ENCODE results near the gene PRKAG2. TPM values are rescaled to one million over a fixed set of nuclear protein-coding genes. Genes with fewer than 3 reads are reported as not detected.
A peak's percentile ranks its signal among the peaks of the same experiment; 100 is the strongest.

Gene PRKAG2
- total and polyA plus RNA-seq, 2 experiments from 2014 or later, result 9.1 to 14.9 TPM

- Histone ChIP-seq H3K4me1 (ENCODE audit: insufficient read depth) (0 out of 2 replicates have a peak, but pooled peaks cover 5% of the 10 kb centered on the region), H3K4me2 (no peak overlapping the region), H2AFZ (no peak overlapping the region), H3F3A (replicated peaks; ENCODE audit: low read depth) (no peaks in the 10 kb centered on the region), H3K27me3 (ENCODE audit: insufficient read depth) (no peaks in the 10 kb centered on the region), H3K4me3 (no peak overlapping the region), H3K36me3 (ENCODE audit: insufficient read depth) (no peaks in the 10 kb centered on the region), H3K79me2 (replicated peaks; ENCODE audit: insufficient read depth) (no peaks in the 10 kb centered on the region), H3K9me2 (ENCODE audit: insufficient read depth) (no peaks in the 10 kb centered on the region), H4K20me1 (replicated peaks; ENCODE audit: insufficient read depth) (no peaks in the 10 kb centered on the region), H3K27ac (ENCODE audit: low read depth) (no peak overlapping the region)
- no peak overlapping the region; the same call in 2 of the 3 replicates for H3K4me3 Mint-ChIP-seq
- TF ChIP-seq, protein P1, sequence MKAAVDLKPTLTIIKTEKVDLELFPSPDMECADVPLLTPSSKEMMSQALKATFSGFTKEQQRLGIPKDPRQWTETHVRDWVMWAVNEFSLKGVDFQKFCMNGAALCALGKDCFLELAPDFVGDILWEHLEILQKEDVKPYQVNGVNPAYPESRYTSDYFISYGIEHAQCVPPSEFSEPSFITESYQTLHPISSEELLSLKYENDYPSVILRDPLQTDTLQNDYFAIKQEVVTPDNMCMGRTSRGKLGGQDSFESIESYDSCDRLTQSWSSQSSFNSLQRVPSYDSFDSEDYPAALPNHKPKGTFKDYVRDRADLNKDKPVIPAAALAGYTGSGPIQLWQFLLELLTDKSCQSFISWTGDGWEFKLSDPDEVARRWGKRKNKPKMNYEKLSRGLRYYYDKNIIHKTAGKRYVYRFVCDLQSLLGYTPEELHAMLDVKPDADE (IDR thresholded peaks at IDR 0.05), result no peak
- no peak for TF ChIP-seq CTCF (conservative IDR thresholded peaks at IDR 0.05; ENCODE audit: low read depth in 2 of 2)
- no peaks in the 10 kb centered on the region for H3K36me3 Mint-ChIP-seq (ENCODE audit: low read depth)
- no peak for ATAC-seq
- peaks cover 16% of the 10 kb centered on the region for H3K4me1 Mint-ChIP-seq
- peaks cover 12% of the 10 kb centered on the region for H3K27me3 Mint-ChIP-seq (ENCODE audit: insufficient read depth, low read depth, poor library complexity)
- DNase-seq (ENCODE audit: low spot score), result no peak
- no peaks in the 10 kb centered on the region; the same call in 2 of the 3 replicates for H3K9me3 Mint-ChIP-seq
- no peak overlapping the region for H3K27ac Mint-ChIP-seq
These were observed 22.8 kb upstream of the PRKAG2 start for GRCh38 chr7:151899513-151900360.

DNA sequence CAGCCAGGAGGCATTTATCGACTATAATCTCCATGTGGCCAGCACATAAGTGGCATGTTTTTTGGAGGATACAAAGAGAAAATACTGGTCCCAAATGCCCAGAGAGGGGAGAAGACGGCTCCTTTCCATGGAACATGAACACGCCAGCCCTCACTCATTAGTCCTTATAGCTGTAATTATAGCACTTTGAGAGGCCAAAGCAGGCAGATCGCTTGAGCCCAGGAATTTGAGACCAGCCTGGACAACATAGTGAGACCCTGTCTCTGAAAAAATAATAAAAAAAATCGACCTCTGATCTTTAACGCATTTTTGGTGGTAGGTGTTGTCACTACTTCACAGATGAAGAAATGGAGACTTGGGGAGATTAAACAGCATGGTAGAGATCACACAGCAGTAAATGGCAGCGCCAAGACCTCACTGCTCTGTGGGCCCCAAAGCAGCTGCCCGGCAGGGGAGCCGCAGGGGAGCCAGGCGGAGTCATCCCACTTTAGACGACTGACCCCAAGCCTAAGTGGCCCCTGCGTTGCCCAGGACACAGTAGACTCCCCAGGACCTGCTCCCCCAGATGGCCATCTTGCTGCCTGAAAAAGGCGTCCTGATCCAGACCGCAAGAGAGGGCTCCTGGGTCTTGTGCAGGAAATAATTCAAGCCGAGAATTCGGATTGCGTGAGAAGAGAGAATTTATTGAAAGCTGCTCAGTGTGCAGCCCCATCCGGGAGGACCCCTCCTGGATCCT lies 21.2 kb upstream of the PRKAG2 start:
- DNase-seq (ENCODE audit: low spot score) (no peak), ATAC-seq (no peak)
- Histone ChIP-seq H3K36me3 (ENCODE audit: insufficient read depth) (no peaks in the 10 kb centered on the region), H3K4me1 (ENCODE audit: insufficient read depth) (0 out of 2 replicates have a peak, but pooled peaks cover 5% of the 10 kb centered on the region), H3K4me2 (peak overlapping the region; percentile 70), H3F3A (replicated peaks; ENCODE audit: low read depth) (no peaks in the 10 kb centered on the region), H4K20me1 (replicated peaks; ENCODE audit: insufficient read depth) (no peaks in the 10 kb centered on the region), H3K79me2 (replicated peaks; ENCODE audit: insufficient read depth) (no peaks in the 10 kb centered on the region), H3K27me3 (ENCODE audit: insufficient read depth) (no peaks in the 10 kb centered on the region), H3K9me2 (ENCODE audit: insufficient read depth) (no peaks in the 10 kb centered on the region), H3K27ac (ENCODE audit: low read depth) (no peak overlapping the region), H2AFZ (peak overlapping the region; percentile 26), H3K4me3 (peak overlapping the region; percentile 44; the same call in 1 of the 2 replicates)
- Mint-ChIP-seq H3K4me3 (peak overlapping the region; percentile 66; the same call in 1 of the 3 replicates), H3K27me3 (ENCODE audit: insufficient read depth, low read depth, poor library complexity) (peaks cover 10% of the 10 kb centered on the region), H3K27ac (no peak overlapping the region), H3K36me3 (ENCODE audit: low read depth) (no peaks in the 10 kb centered on the region), H3K4me1 (peaks cover 16% of the 10 kb centered on the region), H3K9me3 (no peaks in the 10 kb centered on the region; the same call in 2 of the 3 replicates)
- no peak for TF ChIP-seq CREB1 (CRISPR knock-in tag; IDR thresholded peaks at IDR 0.05; ENCODE audit: low read depth)
- TF ChIP-seq CTCF (conservative IDR thresholded peaks at IDR 0.05; ENCODE audit: low read depth in 2 of 2), result no peak
- TF ChIP-seq, protein P2, sequence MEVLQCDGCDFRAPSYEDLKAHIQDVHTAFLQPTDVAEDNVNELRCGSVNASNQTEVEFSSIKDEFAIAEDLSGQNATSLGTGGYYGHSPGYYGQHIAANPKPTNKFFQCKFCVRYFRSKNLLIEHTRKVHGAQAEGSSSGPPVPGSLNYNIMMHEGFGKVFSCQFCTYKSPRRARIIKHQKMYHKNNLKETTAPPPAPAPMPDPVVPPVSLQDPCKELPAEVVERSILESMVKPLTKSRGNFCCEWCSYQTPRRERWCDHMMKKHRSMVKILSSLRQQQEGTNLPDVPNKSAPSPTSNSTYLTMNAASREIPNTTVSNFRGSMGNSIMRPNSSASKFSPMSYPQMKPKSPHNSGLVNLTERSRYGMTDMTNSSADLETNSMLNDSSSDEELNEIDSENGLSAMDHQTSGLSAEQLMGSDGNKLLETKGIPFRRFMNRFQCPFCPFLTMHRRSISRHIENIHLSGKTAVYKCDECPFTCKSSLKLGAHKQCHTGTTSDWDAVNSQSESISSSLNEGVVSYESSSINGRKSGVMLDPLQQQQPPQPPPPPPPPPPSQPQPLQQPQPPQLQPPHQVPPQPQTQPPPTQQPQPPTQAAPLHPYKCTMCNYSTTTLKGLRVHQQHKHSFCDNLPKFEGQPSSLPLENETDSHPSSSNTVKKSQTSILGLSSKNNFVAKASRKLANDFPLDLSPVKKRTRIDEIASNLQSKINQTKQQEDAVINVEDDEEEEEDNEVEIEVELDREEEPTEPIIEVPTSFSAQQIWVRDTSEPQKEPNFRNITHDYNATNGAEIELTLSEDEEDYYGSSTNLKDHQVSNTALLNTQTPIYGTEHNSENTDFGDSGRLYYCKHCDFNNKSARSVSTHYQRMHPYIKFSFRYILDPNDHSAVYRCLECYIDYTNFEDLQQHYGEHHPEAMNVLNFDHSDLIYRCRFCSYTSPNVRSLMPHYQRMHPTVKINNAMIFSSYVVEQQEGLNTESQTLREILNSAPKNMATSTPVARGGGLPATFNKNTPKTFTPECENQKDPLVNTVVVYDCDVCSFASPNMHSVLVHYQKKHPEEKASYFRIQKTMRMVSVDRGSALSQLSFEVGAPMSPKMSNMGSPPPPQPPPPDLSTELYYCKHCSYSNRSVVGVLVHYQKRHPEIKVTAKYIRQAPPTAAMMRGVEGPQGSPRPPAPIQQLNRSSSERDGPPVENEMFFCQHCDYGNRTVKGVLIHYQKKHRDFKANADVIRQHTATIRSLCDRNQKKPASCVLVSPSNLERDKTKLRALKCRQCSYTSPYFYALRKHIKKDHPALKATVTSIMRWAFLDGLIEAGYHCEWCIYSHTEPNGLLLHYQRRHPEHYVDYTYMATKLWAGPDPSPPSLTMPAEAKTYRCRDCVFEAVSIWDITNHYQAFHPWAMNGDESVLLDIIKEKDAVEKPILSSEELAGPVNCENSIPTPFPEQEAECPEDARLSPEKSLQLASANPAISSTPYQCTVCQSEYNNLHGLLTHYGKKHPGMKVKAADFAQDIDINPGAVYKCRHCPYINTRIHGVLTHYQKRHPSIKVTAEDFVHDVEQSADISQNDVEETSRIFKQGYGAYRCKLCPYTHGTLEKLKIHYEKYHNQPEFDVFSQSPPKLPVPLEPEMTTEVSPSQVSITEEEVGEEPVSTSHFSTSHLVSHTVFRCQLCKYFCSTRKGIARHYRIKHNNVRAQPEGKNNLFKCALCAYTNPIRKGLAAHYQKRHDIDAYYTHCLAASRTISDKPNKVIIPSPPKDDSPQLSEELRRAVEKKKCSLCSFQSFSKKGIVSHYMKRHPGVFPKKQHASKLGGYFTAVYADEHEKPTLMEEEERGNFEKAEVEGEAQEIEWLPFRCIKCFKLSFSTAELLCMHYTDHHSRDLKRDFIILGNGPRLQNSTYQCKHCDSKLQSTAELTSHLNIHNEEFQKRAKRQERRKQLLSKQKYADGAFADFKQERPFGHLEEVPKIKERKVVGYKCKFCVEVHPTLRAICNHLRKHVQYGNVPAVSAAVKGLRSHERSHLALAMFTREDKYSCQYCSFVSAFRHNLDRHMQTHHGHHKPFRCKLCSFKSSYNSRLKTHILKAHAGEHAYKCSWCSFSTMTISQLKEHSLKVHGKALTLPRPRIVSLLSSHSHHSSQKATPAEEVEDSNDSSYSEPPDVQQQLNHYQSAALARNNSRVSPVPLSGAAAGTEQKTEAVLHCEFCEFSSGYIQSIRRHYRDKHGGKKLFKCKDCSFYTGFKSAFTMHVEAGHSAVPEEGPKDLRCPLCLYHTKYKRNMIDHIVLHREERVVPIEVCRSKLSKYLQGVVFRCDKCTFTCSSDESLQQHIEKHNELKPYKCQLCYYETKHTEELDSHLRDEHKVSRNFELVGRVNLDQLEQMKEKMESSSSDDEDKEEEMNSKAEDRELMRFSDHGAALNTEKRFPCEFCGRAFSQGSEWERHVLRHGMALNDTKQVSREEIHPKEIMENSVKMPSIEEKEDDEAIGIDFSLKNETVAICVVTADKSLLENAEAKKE (CRISPR knock-in tag; IDR thresholded peaks at IDR 0.05), result no peak
- TF ChIP-seq POLR2AphosphoS5 (IDR thresholded peaks at IDR 0.05; ENCODE audit: low read depth), result no peak
- no peak for TF ChIP-seq STAT1 (IDR thresholded peaks at IDR 0.05; ENCODE audit: unreplicated experiment)
